ENCODE data around the gene SKI. TPM values are rescaled to one million over a fixed set of nuclear protein-coding genes. Genes with fewer than 3 reads are reported as not detected.

Gene SKI
- total and polyA plus RNA-seq, 8 donors, result 55.8 to 89.0 (median 73.9) TPM

GRCh38 chr1:2194319-2194897 lies 33.7 kb upstream of the SKI start, which contains the start of gene FAAP20:
FAAP20 (minus strand) TSS chr1:2194772; CDS start chr1:2194749, 23 bp downstream.
- intact Hi-C loops (cut with DNase I), result loop anchor here (2.0 to 10.0 kb wide), 2 partner anchors 188 to 190 kb away; no protein-coding TSS in a partner anchor
- H3K4me3 ChIP-seq, result peak within 1 kb of the TSS; percentile 47 to 70
- no peaks in the 10 kb centered on the region for H3K9me3 ChIP-seq
- DNase-seq (peak in 2 of 4 donors; percentile 65 to 92), ATAC-seq (peak; percentile 55)
- peak within 1 kb of the TSS; percentile 91 to 94 for H3K27ac ChIP-seq
- no peaks in the 10 kb centered on the region for H3K27me3 ChIP-seq
- TF ChIP-seq CTCF (IDR thresholded peaks at IDR 0.05), result no peak
- no peaks in the 10 kb centered on the region for H3K36me3 ChIP-seq
- H3K4me1 ChIP-seq, result peaks cover 35 to 65% of the 10 kb centered on the region in 2 donors

GRCh38 chr1:2194898-2195673 lies 33.0 kb upstream of the SKI start:
- Histone ChIP-seq H3K4me3 (peak overlapping the region; percentile 47 to 70), H3K27me3 (no peaks in the 10 kb centered on the region), H3K4me1 (peaks cover 31 to 66% of the 10 kb centered on the region in 2 donors), H3K9me3 (no peaks in the 10 kb centered on the region), H3K36me3 (no peaks in the 10 kb centered on the region), H3K27ac (peak overlapping the region; percentile 91 to 94)
- DNase-seq (peak; percentile 88 to 97 (median 90)), ATAC-seq (peak; percentile 77)
- intact Hi-C loops (cut with DNase I), result loop anchor here (2.0 to 10.0 kb wide), 2 partner anchors 188 to 190 kb away; no protein-coding TSS in a partner anchor
- peak; percentile 91 to 92 for TF ChIP-seq CTCF (IDR thresholded peaks at IDR 0.05)

GRCh38 chr1:2195785-2196184 lies 32.3 kb upstream of the SKI start:
- TF ChIP-seq CTCF (IDR thresholded peaks at IDR 0.05), result no peak
- ATAC-seq (no peak), DNase-seq (no peak)
- Histone ChIP-seq H3K4me1 (peaks cover 24 to 65% of the 10 kb centered on the region in 2 donors), H3K27me3 (no peaks in the 10 kb centered on the region), H3K4me3 (no peak overlapping the region), H3K36me3 (no peaks in the 10 kb centered on the region), H3K27ac (peak overlapping the region; percentile 91 to 94), H3K9me3 (no peaks in the 10 kb centered on the region)
- intact Hi-C loops (cut with DNase I), result loop anchor here (2.0 to 10.0 kb wide), 2 partner anchors 187 to 189 kb away; no protein-coding TSS in a partner anchor

- DNase-seq, result no peak
- Histone ChIP-seq H3K36me3 (no peaks in the 10 kb centered on the region), H3K9me3 (no peaks in the 10 kb centered on the region), H3K4me3 (no peak overlapping the region), H3K27me3 (no peaks in the 10 kb centered on the region), H3K27ac (no peak overlapping the region), H3K4me1 (peaks cover 11 to 53% of the 10 kb centered on the region in 2 donors)
- ATAC-seq, result no peak
- intact Hi-C loops (cut with DNase I), result loop anchor here in 1 of 2 donors (10.0 kb wide), 1 partner anchor 188 kb away; no protein-coding TSS in a partner anchor
- TF ChIP-seq CTCF (IDR thresholded peaks at IDR 0.05), result no peak
Observed at GRCh38 chr1:2196901-2197638, 31.0 kb upstream of the SKI start.
